ENCODE results near the gene FRMD1.

Gene FRMD1

DNA sequence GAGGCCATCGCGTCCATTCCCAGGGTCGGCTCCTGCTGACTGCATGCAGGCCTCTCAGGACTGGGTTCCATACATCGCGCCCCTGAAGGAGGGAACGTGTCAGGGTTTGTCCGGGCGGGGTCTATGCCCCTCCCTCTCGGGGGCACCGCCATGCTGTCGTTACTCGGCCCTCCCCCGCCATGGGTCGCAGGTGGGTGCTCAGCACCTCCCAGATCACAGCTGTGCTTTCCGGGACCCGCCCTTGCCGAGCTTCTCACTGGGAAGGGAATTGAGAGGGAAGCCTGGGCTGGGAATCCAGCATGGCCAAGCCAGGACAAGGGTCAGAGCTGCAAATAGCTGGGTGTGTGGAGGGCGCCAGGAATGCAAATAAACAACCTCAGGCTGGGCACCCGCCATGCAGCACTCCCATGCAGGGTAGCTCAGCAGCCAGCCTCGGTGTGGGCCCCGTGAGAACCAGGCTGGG lies at the start of gene FRMD1:
FRMD1 (minus strand) TSS at position 270 of the 463 bp plus-strand sequence; CDS start at position 152, 118 bp downstream.
- in situ Hi-C loops (cut with MboI; ENCODE audit: low sequenced_read_pairs) = no loop called here

DNA sequence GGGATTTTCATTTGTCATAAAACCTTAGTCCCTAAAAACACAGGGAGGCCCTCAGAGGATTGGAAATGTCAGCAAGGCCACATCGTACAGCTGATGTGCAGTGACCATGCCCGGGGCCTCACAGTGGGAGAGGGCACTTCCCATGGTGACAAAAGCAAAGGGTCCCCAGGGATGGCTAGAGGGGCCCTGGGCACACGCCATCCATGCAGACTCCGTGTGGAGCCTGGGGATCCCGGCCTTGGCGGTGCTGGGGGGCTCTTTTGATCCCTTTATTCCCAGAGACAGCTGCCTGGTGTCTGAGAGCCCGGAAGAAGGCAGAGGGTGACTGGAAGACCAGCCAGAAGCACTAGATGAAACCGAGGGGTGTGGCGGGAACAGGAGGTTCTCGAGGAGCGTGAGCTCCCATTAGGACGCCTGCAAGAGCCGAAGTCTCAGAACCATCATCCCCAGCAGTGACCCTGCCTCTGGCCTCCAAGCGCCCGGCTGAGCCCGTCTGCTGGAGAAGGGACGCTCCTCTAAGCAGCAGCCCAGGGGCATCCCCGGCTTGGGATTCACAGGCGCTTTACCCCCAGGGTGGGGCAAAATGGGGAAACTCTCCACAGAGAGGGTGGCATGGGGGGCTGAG lies 49.1 kb upstream of the FRMD1 start:
- in situ Hi-C loops (cut with MboI; ENCODE audit: low sequenced_read_pairs) = no loop called here

DNA sequence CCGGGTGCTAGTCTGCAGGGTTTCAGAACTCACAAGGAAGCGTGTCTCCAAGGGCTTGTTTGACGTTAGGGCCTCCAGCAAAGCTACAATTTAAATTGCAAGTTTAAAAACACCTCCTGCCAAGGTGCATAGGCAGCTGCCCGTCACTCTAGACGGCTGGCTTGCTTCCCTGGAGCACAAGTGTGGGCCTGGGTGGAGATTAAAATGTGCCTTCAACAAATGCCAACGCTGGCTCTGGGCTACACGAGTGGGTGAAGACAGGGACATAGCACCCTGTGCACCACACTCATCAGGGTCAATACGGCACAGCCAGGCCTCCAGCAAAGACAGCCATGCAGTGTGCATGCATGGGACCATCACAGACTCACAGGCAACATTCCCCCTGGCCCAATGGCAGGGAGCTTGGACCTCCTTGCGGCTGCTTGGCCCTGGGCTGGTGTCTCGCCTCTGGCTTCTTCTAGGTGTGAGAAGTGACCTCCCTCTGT lies 48.4 kb upstream of the FRMD1 start:
- in situ Hi-C loops (cut with MboI; ENCODE audit: low sequenced_read_pairs) = no loop called here

DNA sequence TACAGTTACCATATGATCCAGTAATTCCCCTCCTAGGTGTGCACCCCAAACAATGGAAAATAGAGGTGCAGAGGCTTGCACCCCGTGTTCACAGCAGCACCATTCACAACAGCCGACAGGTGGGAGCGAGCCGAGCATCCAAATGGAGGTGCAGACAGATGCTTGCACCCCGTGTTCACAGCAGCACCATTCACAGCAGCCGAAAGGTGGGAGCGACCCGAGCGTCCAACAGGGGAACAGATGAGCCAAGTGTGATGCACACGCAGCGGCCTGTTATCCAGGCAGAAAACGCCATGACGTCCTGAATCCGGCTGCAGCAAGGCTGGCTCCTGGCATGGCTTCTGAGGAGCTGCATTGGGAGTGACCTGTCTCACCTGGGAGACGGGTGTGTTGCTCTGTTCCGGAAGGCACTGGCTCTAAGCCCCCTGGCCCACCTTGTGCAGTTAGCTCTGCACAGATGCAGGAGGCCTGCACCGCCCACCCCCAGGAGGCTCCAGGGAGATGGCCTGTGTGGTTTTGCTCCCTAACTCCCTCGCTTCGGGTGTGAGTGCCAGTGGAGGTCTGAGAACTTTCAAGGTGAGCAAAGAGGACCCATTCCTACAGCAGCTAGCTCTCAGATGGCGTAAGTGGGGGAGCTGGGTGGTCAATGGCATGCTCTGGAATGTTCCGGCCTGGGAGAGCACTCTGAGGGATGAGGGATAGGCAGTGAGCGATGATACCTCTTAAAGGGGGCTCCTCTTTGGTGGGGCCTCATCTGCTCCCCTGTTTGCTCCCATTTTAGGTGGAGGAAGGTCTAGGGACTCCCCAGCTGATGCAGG lies 47.8 kb upstream of the FRMD1 start:
- in situ Hi-C loops (cut with MboI; ENCODE audit: low sequenced_read_pairs) = no loop called here

DNA sequence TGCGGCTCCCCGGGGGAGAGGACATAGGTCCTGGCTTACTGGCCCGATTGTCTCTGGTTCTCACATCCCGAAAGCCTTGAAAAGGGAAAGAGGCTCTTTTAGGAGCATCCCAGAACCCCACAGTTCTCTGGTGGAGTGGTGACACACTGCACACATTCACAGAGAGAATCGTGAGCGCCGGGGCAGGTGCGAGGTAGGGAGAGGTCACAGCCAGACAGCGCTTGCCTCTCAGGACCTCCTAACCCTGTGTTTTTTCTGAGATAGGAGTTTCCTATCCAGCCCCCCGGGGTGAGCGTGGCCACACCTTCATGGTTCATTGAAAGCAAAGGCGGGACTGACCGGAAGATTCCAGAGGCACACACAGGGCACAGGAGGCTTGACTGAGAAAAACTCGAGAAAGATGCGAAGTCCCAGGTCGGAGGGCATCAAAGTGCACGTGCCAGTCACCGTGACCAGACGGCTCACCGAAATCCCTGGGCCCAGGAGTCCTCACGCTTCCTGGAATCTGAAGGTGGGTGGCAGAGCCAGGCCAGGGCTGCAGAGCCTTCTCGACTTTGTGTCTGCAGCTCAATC lies 46.5 kb upstream of the FRMD1 start:
- in situ Hi-C loops (cut with MboI; ENCODE audit: low sequenced_read_pairs) = no loop called here

DNA sequence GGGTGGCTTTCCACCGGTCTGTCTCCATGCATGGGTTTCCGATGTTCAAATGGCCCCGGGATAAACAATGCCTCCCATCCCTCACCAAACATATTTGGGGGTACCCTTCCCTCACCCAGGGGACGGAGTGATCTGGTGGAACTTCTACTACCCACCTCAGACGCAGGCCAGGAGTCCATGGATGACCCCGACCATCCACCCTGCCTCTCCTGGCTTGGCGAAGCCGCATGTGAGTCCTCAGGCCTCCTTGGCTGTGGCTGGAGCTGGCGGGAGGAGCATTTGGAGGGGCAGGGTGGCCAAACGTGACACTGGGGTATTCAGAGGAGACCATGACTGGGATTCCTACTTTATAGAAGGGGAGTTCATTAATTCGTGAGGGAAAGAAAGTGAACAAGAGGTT lies 45.9 kb upstream of the FRMD1 start:
- in situ Hi-C loops (cut with MboI; ENCODE audit: low sequenced_read_pairs) = no loop called here

DNA sequence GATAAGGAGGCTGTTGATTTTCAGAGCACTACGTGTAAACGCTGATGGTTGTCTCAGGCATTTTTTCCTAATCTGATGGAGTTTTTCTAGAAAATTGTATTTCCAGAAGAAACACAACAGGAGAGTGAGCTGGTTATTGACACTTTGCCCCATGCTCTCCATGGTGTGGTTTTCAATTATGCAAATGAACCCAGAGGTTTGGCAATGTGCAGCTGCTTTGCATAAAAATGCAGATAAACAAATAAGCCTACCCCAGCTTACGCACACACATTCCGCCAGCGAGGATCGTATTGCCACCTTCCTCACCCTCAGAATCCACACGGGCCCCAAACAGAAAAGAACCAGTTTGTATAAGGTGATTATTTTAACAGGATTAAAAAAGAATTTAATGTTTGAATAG lies 45.1 kb upstream of the FRMD1 start:
- in situ Hi-C loops (cut with MboI; ENCODE audit: low sequenced_read_pairs) = no loop called here

DNA sequence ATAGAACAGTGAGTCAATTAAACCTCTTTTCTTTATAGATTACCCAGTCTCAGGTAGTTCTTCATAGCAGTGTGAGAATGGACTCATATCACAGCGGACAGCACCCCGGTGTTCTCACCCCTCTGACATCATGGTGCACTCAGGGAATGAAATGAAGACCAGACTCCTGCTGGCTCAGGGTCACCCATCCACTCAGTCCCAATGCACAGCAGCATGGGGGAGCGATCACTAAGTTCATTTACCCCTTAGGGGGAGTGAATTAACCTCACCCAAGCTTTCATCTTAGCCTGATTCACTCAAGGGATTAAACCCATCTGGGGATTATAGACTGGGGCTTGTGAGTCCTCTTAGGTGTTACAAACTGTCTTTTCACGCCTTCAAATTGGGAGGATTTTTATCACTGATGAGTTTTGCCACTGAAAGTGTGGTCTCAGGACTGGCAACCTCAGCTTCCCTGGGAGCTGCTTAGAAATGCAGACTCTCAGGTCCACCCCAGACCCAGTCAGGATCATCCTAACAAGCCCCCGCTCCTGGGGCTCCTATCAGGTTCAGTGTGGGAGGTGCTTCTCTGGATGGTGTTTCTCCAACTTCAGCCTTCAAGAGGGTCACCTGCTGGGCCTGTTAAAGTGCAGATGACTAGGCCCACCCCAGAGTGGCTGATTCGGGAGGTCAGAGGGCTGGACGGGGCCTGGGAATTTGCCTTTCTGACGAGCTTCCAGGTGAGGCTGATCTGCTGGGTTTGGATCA lies 44.3 kb upstream of the FRMD1 start:
- in situ Hi-C loops (cut with MboI; ENCODE audit: low sequenced_read_pairs) = no loop called here

DNA sequence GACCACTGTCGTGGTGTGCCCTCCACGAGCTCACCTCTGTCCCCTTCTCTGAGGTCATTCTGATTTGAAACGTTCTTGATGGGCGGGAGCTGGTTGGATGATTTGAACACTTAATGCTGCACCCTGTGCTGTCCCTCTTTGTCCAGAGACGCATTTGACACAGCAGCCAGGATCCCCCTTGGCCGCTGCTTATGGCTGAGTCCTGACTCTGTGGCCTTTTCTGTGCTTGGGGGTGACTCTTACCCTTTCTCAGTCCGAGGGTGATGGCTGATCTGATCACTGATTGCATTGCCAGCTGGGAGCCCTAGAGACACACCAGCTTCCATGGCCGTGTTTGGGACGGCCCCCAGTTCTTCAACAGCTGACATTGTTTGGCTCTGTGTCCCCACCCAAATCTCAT lies 43.5 kb upstream of the FRMD1 start:
- in situ Hi-C loops (cut with MboI; ENCODE audit: low sequenced_read_pairs) = no loop called here

DNA sequence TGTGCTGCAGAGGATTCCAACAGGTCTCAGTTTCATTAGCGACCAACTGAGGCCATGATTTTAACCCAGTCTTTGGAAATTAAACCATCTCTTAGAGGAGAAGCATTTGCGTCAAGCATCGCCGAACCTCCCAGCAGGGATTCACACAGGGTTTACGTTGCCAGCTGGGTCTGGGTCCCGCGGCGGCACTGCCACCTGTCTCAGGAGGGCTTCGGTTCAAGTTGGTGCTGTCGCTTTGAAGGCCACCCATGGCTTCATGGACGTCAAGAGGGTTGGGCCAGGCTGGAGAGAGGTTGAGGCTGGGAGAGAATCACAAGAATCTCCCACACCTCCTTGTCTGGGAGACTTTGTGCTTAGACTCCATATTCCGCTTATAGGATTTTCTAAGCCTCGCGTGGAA lies 43.0 kb upstream of the FRMD1 start:
- in situ Hi-C loops (cut with MboI; ENCODE audit: low sequenced_read_pairs) = no loop called here

DNA sequence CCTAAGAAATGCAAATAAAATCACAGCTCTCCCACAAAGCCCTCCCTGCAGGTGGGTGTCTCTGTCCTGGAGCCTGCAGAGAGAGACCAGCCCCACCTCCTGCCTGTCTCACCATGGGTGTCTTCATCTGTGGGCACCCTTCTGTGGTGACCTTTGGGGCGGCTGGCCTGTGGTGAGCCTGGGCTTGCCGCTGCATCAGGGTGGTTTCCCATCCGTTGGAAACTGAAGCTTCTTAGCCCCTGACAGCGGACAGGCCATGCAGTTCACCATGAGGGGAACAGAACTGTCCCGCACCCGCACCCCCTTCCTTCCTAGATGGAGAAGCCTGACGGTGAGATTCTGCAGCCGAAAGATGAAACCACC lies 42.3 kb upstream of the FRMD1 start:
- in situ Hi-C loops (cut with MboI; ENCODE audit: low sequenced_read_pairs) = no loop called here

DNA sequence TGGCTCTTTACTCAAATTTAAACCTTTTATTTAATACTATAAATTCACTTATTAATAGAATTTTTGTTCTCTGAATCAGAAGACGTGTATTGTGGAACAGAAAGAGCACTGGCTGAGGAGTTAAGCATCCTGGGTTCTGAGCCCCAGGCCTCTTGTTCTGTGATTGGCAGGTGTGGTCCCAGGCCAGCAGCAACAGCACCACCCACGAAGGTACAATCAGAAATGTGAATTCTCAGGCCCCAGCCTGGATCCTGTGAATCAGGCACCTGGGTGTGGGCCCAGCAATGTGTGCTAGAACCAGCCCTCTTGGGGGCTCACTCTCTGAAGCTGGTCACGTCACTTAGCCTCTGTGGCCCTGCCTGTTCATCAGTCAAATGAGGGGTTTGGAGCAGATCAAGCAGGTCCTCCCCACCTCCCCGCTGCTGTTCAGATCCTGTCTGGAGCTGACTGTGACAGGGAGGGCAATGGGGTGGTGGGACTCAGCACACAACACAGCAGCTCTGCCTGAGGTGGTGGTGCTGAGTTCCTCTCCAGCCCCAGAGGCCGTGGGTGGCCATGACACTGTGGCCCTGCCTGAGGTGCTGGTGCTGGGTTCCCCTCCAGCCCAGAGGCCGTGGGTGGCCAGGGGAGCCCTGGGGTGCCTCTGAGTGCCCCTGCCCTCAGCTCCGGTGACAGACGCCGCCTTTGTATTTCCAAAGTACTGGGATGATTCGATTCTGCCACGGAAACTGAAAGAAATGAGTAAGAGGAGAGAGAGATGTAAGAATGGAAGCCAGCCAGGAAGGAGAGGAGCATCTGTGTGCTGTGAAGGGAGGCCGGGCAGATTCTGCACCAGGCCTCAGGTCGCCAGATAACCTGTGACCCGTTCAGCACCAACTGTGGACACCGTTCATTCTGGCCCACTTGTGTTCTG lies 41.6 kb upstream of the FRMD1 start:
- in situ Hi-C loops (cut with MboI; ENCODE audit: low sequenced_read_pairs) = no loop called here

DNA sequence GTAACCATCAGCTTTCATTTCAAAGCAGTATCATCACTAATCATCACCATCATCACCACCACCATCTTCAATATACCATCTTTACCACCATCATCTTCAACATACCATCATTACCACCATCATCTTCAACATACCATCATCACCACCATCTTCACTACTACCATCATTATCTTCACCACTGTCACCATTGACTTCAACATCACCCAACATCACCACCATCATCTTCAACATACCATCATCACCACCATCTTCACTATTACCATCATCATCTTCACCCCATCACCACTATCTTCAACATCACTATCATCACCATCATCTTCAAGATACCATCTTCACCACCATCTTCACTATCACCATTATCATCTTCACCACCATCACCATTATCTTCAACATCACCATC lies 40.5 kb upstream of the FRMD1 start:
- in situ Hi-C loops (cut with MboI; ENCODE audit: low sequenced_read_pairs) = no loop called here

DNA sequence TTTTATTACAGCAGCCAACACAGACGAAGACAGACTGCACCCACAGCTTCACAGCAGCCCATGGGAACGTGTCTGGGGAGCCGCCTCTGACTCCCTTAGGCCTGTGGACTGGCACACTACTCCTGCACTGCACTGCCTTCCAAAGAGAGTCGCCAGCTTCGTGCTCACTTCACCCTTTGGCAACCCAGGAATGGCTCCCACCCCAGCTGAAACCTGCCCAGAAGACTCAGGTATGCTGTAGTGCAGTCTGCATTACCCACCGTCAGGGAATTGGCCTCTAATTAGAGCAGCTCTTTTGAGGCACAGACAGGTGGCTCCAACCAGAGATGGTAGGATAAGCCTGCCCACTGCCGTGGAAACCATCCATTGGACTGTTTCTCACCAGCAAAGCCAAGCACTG lies 39.9 kb upstream of the FRMD1 start:
- in situ Hi-C loops (cut with MboI; ENCODE audit: low sequenced_read_pairs) = no loop called here

DNA sequence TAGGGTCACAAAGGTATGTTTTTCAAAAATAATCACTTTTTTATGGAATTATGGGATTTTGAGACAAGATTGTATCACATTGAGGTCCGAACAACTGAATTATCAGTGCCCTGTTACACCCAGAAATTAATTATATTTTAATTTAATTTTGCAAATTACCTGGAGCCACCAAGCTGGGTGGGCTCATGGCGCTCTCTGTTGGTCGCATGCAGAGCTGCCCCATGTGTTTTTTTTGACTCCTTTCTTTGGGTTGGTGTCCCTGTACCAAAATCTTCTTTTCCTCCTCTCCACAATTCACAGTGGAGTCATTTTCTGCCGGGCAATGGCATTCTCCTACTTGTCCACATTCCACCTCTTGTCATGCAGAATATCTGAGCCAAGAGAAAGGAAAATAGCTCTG lies 38.9 kb upstream of the FRMD1 start:
- in situ Hi-C loops (cut with MboI; ENCODE audit: low sequenced_read_pairs) = no loop called here

DNA sequence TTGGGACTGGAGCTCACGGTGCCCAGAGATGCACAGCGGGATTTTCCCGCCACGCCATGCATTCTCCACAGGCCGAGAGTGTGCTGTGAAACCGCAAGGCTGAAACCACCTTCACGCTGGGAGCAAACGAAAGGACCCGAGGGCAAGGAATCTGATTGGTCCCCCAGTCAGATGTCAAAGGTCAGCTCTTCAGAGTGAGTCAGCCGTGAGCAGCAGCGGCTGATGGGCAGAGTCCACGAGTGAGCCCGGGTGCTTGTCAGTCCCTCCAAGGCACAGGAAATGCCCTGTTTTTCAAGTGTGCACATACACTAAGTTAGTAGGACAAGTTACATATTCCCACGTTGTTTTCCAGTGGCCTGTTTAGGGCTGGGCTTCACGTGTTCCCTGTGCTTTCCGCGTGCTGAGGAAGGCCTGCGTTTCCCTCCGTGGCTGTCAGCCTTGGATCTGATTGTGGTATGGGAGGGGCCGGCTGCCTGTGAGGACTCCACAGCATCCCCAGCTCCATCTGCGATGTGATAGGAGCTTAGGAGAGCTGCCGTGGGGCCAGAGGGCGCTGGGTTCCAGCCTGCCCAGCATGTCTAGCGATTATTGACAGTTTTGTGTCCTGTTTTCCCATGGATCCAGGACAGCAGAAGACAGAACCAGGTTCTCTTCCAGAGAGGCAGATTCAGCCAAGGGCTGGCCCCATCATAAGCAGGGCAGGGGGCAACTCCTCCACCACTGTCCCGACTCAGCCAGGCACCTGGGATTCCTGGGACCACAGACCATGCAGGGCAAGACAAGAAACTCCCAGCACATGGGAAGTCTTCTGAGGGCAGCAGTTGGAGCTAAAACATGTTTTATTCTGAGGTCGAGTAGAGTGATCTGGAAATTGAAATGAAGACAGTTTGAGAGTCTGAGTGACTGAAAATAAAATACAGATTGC lies 38.2 kb upstream of the FRMD1 start:
- in situ Hi-C loops (cut with MboI; ENCODE audit: low sequenced_read_pairs) = no loop called here

DNA sequence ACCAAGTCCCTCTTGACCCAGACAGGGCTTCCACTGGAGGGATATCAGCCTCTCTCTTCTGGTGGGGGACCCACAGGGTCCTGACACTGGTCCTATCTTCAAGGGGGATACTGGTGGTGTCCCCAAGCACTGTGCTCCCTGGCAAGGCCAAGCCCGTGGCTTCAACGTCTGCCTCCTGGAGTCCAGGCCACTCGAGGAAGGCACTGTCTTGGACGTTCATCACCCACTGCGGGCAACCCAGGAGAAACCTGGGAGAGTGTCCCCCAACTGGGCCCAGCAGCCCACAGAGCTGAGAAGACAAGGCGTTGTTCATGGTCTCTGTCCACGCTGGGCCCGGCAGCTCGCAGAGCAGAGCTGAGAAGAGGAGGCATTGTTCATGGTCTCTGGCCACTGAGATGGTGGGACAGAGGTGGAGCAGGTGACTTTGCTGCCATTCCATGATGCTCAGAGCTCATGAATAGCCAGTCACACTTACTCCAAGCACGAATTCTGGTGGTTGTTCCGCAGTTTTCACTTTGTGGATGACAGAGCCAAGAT lies 37.5 kb upstream of the FRMD1 start:
- in situ Hi-C loops (cut with MboI; ENCODE audit: low sequenced_read_pairs) = no loop called here

DNA sequence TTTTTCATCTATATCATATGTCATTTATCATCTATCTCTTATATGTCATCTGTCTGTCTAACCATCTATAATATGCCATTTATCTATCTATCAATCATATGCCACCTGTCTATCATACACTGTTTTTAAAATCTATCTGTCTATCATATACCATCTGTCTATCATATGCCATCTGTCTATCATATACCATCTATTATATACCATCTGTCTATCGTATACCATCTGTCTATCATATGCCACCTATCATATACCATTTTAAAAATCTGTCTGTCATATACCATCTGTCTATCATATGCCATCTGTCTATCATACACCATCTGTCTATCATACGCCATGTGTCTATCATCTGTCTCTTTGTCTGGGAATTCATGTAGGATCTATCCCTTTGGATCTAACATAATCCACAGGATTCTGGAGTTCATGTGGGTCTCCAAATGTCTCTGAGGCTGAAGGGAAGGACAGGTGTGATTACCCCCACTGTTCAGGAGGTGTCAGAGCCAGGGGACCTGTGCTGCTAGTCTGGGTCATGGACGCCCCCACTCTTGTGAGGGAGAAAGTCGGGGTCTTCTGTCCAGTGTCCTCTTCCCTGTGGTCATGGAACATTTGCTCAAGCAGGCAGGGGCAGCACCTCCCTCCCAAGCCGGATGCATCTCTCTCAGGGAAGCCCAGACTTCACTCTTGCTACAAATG lies 36.9 kb upstream of the FRMD1 start:
- in situ Hi-C loops (cut with MboI; ENCODE audit: low sequenced_read_pairs) = no loop called here

Measured in hTERT RPE-1 (cell line).